Measurements from ENCODE around the gene TRAPPC12.
"Not testable (repeated sequence)": the region's sequence is repeated elsewhere in the genome, so short reads cannot be mapped to it uniquely, and the experiment has no call there.

TRAPPC12 gene

GRCh38 chr2:3379647-3380534 is at the start of gene TRAPPC12:
Gene TRAPPC12 (plus strand): TSS chr2:3379694. CDS start chr2:3387624, 7,930 bp downstream.
- DNase-seq, result peak; percentile 78

- no peak for DNase-seq
Observed at GRCh38 chr2:3332133-3332532, 47.4 kb upstream of the TRAPPC12 start.

GRCh38 chr2:3334392-3335345 is 44.8 kb upstream of the TRAPPC12 start:
- no peak for DNase-seq

- DNase-seq, result no peak
Observed at GRCh38 chr2:3336844-3337243, 42.6 kb upstream of the TRAPPC12 start.

GRCh38 chr2:3338340-3338739 is 41.2 kb upstream of the TRAPPC12 start:
- no peak for DNase-seq

- no peak for DNase-seq
Observed at GRCh38 chr2:3340144-3340543, 39.4 kb upstream of the TRAPPC12 start.

GRCh38 chr2:3341336-3341735 is 38.2 kb upstream of the TRAPPC12 start:
- no peak for DNase-seq

GRCh38 chr2:3342324-3342723 is 37.2 kb upstream of the TRAPPC12 start:
- no peak for DNase-seq

- no peak for DNase-seq
Observed at GRCh38 chr2:3343012-3343411, 36.5 kb upstream of the TRAPPC12 start.

- DNase-seq, result no peak
Observed at GRCh38 chr2:3344897-3345296, 34.6 kb upstream of the TRAPPC12 start.

- DNase-seq, result no peak
Observed at GRCh38 chr2:3345621-3346020, 33.9 kb upstream of the TRAPPC12 start.

- no peak for DNase-seq
Observed at GRCh38 chr2:3348767-3349166, 30.7 kb upstream of the TRAPPC12 start.

GRCh38 chr2:3349211-3349693 is 30.2 kb upstream of the TRAPPC12 start:
- DNase-seq, result no peak

GRCh38 chr2:3354986-3355385 is 24.5 kb upstream of the TRAPPC12 start:
- no peak for DNase-seq

- no peak for DNase-seq
Observed at GRCh38 chr2:3355951-3356569, 23.4 kb upstream of the TRAPPC12 start.

- DNase-seq, result no peak
Observed at GRCh38 chr2:3356799-3357198, 22.7 kb upstream of the TRAPPC12 start.

GRCh38 chr2:3357446-3357845 is 22.0 kb upstream of the TRAPPC12 start:
- not testable (repeated sequence) for DNase-seq

- DNase-seq, result no peak
Observed at GRCh38 chr2:3357926-3358325, 21.6 kb upstream of the TRAPPC12 start.

- DNase-seq, result no peak
Observed at GRCh38 chr2:3361518-3362389, 17.7 kb upstream of the TRAPPC12 start.

- DNase-seq, result no peak
Observed at GRCh38 chr2:3365219-3365618, 14.3 kb upstream of the TRAPPC12 start.

- no peak for DNase-seq
Observed at GRCh38 chr2:3368261-3368722, 11.2 kb upstream of the TRAPPC12 start.

Measured in KG1 (cell line).